ENCODE data around the gene TLE4.

The TLE4 gene

GRCh38 chr9:79571309-79572031, at the start of gene TLE4:
TSS of gene TLE4 (plus strand) at chr9:79571965. CDS start at chr9:79572791, 826 bp downstream.
- TF ChIP-seq CTCF (conservative IDR thresholded peaks at IDR 0.05; ENCODE audit: low read length) = no peak
- DNase-seq (ENCODE audit: low read depth) = peak; percentile 100
- peak within 1 kb of the TSS; percentile 83 for H3K4me3 ChIP-seq (ENCODE audit: low read length)

DNA sequence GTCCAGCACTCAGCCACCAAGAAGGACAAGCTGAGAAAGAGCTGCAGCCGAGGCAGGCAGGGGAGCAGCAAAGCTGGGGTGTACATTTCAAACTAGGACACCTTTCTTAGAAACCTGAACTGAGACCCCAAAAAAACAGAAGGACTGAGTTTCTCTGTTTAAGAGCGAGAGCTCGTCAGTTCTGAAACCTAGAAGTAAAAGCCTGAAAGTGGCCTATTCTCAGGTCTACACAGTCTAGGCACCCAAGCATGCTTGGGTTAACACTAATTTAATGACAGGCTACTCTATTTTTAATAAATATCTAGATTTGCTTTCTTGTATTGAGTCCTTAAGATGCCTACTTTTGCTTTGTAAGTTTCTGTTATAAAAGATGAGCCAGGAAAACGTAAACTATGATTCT, 49.0 kb upstream of the TLE4 start:
- no peak for TF ChIP-seq CTCF (conservative IDR thresholded peaks at IDR 0.05; ENCODE audit: low read length)

DNA sequence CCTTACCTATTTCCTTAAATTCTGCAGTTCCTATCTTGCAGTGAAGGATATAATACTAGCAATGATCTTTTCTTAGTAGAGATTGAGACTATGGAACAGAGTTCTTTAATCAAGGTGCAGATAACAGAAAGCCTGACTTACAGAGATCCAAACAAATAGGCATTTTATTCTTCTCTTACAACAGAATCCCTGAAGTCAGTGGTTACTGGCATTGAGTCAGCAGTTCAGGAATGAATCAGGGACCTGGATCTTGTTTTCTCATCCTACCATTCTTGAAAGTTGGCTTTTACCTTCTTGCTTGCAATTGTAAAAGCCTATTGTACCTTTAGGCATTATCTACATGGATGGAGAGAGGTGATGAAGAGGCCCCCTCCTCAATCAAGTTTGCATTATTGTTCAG, 47.5 kb upstream of the TLE4 start:
- peak; percentile 23 for DNase-seq (ENCODE audit: low read depth)
- no peak for TF ChIP-seq CTCF (conservative IDR thresholded peaks at IDR 0.05; ENCODE audit: low read length)
- no peak overlapping the region for H3K4me3 ChIP-seq (ENCODE audit: low read length)

More for the DNA sequence above, 49.0 kb upstream of the TLE4 start:
- no peak for DNase-seq (ENCODE audit: low read depth)
- no peak overlapping the region for H3K4me3 ChIP-seq (ENCODE audit: low read length)

DNA sequence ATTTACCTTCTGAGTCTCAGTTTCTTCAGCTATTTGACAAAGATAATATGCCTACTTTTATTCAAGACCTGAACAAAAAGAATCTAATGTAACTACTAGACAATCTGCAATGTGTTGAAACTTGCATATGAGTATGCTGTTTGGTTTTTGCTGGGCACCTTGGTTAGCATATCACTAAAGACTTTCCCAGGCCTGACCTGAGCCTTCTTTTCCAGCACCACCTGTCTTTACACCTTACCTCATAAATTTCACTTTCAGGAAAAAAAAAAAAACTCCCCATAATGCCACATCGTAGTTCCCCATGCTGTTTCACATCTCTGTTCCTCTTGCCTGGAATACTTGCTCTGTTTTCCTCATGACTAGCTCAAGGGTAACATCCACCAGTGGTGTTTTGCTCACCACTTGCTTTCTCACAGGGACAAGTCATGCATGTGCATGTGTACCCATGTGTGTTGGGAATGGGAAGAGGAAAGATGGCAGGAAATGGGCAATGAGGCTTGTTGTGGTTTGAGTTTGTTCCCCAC, 45.6 kb upstream of the TLE4 start:
- no peak for TF ChIP-seq CTCF (conservative IDR thresholded peaks at IDR 0.05; ENCODE audit: low read length)
- DNase-seq (ENCODE audit: low read depth) = no peak
- H3K4me3 ChIP-seq (ENCODE audit: low read length) = no peak overlapping the region

DNA sequence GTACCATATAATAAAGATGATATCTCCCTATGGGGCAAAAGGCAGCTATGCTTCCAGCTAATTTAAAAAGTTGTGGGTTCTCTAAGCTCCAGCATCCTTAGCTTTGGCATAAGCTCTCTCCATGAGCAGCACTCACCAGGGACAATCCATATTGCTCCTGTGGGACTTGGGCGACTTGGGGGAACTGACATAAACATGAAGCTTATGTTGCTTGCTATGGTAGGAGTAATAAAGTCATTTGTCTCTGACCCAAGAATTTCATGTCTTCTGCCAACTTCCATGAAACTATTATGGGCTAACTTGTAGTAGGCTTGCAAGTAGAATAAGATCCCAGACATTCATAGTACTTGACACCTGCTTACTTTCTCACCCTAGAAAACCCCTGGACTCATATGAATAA, 36.2 kb upstream of the TLE4 start:
- DNase-seq (ENCODE audit: low read depth) = no peak
- no peak overlapping the region for H3K4me3 ChIP-seq (ENCODE audit: low read length)
- no peak for TF ChIP-seq CTCF (conservative IDR thresholded peaks at IDR 0.05; ENCODE audit: low read length)

DNA sequence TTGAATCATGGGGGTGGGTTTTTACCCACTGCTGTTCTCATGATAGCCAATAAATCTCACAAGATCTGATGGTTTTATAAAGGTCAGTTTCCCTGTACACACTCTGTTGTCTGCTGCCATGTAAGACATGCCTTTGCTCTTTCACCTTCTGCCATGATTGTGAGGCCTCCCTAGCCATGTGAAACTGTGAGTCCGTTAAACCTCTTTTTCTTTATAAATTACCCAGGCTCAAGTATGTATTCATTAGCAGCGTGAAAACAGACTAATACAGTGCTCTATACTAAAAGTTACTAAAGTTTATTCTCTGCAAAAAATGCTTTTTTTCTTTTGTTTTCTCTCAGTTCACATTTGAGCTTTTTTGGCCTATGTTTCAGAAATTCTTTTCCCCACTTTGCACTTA, 33.9 kb upstream of the TLE4 start:
- DNase-seq (ENCODE audit: low read depth) = no peak
- no peak for TF ChIP-seq CTCF (conservative IDR thresholded peaks at IDR 0.05; ENCODE audit: low read length)
- H3K4me3 ChIP-seq (ENCODE audit: low read length) = no peak overlapping the region
